Glomerular visceral epithelial cell (primary cell): ENCODE results near the gene CHKA.

ENCODE experiments used
- DNase-seq: peaks from one replicate; pipeline ENCODE4 v3.0.0-alpha.2; 2016; ENCODE audit errors: extremely low spot score

Gene CHKA

GRCh38 chr11:68044898-68045351 lies 76.3 kb downstream of the CHKA start:
- DNase-seq = no peak

GRCh38 chr11:68044145-68044813 lies 76.9 kb downstream of the CHKA start:
- no peak for DNase-seq

GRCh38 chr11:68043349-68044144 lies 77.6 kb downstream of the CHKA start:
- DNase-seq = no peak

DNA sequence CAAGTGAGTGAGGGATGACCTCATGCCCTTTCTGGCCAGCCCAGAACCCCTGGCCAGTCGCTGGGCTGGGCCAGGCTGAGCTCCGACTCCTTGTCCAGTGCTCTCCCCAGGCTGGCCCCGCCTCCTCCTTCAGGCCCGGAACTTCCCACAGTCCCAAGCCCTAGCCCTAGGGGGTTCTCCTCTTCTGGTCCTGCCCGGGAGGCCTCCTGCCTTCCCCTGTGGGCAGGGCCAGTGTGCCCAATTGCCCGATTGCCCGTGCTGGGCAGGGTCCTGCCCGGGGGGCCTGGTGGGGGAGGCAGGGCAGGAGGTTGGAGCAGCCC lies 78.2 kb downstream of the CHKA start:
- DNase-seq = no peak

- no peak for DNase-seq
Measured at GRCh38 chr11:68042219-68043028, 78.8 kb downstream of the CHKA start.

GRCh38 chr11:68041617-68042218 lies 79.5 kb downstream of the CHKA start:
- no peak for DNase-seq

DNA sequence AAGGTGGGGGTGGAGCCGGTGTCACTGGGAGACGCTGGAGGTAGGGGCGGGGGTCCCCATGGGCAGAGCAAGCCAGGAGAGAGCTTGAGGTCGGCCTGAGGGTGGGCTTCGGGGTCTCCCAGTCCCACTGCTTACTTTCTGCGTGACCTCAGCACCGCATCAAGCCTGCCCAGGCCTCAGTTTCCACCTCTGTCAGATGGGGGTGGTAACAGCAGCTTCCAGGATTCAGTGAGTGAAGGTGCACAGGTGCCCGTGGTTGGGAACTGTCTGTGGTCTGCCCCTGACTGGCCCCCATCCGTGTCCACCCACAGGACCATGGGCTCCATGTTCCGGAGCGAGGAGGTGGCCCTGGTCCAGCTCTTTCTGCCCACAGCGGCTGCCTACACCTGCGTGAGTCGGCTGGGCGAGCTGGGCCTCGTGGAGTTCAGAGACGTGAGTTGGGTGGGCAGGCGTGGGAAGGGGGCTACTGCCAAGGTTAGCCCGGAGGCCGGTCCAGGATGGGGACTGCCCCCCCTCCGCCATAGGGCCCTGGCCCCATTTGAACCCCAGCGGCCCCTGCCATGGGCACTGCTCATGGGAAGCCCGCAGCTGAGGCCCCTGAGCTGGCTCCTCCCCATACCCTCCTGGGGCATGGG lies 80.1 kb downstream of the CHKA start:
- no peak for DNase-seq

DNA sequence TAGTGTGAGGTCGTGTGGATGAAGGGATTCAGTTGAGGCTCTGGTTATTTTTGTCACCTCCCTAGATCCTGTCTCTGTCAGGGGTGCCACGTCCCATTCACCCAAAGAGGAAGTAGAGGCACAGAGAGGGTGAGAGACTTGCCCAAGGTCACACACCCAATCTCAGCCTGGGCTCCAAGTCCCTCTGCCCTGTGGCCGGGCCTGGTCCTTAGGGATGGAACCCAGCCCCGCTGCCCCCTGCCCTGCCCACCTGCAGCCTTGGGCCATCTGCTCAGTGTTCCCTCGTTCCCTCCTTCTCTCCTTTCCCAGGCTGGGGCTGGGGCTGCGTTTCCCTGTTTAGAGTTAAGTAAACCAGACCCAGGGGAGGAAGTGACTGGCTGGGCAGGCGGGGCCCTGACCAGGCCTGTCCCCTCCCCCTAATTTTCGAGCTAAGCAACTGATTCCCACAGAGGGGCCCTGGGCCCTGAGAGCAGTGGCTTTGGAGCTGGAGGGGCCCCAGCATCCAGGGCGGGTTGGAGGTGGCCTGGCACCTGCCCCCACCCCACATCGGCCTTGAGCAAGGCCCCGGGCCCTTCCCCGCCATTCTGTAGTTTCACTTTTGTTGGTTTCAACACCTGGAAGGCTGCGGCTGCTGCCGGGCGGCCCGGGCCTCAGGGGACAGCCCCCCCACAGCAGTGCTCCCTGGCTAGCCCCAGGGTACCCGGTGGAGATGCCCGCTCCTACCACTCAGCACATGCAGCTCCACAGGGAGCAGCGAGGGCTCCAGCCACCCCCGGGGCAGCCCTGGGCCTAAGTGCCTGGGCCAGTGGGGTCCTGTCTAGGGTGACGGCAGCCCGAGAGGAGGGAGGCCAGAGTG lies 80.9 kb downstream of the CHKA start:
- DNase-seq = peak; percentile 55

DNA sequence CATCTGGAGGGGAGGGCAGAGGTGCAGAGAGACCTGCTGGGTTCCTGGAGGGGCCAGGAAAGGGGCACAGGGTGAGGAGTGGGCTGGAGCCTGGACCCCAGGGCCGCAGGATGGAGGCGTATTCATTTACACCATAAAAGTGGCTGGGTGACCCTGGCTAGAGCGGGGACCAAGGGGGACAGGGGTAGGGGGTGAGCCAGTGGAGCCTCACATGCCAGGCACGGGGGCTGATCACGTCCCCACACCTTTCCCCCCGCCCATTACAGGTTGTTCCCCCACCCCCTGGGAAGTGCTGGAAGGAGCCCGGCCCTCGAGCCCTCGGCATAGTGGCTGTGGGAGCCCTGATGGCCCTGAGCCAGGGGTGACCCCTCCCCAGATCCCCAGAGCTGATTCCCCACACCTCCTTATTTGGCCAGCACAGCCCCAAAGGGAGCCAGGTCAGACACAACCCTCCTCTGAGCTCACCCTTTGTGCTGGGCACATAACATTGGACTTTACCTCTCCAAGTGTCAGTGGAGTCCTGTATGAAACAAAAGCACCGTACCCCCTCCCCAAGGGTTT lies 81.6 kb downstream of the CHKA start:
- no peak for DNase-seq

DNA sequence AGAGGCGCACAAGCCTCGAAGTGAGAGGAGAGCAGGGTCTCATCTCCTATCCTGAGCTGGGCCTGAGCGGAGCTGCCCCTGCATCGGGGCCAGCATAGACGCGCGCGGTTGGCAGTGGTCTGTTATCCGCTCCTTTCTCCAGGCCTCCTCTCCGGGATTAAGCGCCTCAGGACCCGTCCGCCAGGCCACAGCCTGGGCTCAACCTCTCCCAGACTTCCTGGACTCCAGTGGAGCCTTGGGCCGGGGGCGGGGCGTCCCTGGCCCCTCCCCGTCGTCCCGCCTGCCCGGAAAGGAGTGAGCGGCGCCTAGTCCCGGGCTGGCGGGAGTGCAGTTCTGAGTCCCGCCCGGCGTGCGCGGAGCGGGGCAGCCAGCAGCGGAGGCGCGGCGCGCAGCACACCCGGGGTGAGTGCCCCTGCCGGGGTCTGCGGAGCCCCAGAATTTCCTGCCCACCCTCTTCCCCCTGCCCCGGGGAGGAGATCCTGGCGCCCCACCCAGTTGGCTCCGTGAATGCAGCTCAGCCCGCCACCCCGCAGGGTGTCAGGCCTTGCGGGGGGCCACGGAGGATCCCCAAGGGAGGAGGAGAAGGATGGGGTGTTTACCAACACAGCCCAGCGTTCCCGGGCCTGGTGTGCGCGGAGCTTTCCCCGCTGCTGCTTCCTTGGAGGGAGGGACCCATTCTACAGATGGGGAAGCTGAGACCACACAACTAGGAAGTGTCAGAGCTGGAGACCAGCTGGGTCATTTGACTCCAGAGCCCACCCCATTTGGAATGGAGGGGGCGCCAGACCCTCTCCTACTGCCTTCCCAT lies 82.3 kb downstream of the CHKA start, which contains the start of gene TCIRG1:
Gene TCIRG1, plus strand, starts transcription at position 308 of the 808 bp plus-strand sequence. CDS start 2,247 bp downstream, outside the sequence.
- DNase-seq = peak; percentile 80

- DNase-seq = no peak
Measured at GRCh38 chr11:68038226-68038717, 82.9 kb downstream of the CHKA start.

- no peak for DNase-seq
Measured at GRCh38 chr11:68037411-68038225, 83.6 kb downstream of the CHKA start.

DNA sequence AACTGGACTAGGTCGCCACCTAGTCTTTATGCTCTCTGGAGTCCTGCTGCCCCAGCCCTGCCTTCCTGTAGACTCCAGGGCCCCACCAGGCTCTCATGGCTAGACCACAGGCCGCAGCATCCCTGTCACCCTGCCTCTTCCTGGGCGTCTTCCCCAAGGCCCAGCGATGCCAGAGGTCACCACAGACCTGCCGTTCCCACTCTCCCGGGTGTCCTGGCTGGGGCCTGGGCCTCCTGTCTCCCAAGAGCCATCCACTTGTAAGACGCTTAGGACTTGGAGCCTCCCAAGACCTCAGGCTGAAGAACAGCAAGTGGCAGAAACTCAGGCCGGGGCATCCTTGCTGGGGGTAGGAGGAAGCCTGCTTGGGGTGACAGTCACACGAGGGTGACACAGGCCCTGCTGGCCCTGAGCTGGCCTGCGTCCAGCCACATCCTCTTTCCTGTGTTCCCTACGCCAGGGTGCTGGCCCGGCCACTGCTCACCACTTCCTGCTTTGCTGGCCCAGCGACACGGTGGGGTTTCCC lies 84.4 kb downstream of the CHKA start:
- no peak for DNase-seq

GRCh38 chr11:68036141-68036716 lies 85.0 kb downstream of the CHKA start:
- DNase-seq = no peak

GRCh38 chr11:68035266-68035876 lies 85.8 kb downstream of the CHKA start:
- no peak for DNase-seq

DNA sequence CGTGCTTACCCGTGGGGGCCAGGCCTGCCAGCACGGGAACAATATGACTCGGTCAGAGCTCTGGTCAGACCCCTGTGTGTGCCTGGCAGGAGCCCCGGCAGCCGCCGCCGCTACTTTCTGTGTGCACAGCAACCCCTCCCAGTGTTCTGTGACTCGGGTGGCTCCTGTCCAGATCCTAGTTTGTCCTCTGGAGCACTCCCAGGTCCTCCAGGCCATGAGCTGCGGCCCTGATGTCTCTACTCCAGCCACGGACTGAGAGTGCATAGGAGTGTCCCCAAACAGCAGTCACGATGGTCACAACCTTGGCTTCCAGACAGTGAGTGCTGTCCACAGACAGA lies 87.5 kb downstream of the CHKA start:
- DNase-seq = no peak

DNA sequence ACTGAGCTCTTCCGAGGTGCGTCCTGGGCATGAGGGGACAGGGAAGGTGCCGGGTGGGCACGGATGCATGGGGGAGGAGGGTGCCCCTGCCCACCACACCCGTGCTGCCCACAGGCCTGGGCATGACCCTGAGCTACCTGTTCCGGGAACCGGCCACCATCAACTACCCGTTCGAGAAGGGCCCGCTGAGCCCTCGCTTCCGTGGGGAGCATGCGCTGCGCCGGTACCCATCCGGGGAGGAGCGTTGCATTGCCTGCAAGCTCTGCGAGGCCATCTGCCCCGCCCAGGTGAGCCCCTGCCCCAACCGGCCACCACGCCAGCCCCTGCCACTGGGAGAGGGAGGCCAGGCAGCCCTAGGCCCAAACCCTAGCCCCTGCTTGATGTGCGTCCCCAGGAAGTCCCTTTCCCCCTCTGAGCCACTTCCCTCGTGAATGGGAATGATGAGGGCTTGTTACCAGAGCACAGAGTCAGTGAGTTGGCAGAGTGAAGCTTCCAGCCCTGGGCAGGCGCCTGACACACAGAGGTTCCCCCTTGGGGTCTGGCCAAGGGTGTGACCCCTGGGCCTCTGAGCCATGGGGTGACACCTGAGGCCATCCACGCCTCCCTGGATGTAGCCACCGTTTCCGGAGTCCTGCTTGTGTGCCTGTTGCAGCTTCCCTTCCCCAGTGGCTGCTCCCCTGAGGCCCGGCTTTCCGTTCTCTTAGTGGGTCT lies 88.0 kb downstream of the CHKA start:
- DNase-seq = no peak
